Nephron progenitor cell (in vitro differentiated cells): ENCODE measurements around the gene ZBTB22.
"Not testable (repeated sequence)": the region's sequence is repeated elsewhere in the genome, so short reads cannot be mapped to it uniquely, and the experiment has no call there.

Experiments
- DNase-seq: peaks from one replicate; pipeline ENCODE4 v3.0.0; 2021
- H3K27ac Mint-ChIP-seq: 2 replicates; pipeline ENCODE4 v1.8.0; 2021; ENCODE audit warnings: mild to moderate bottlenecking, moderate library complexity, mixed read lengths
- H3K27me3 Mint-ChIP-seq: 2 replicates; pipeline ENCODE4 v1.8.0; 2021; ENCODE audit warnings: mild to moderate bottlenecking, low read depth, mixed read lengths; ENCODE audit not compliant: poor library complexity
- H3K36me3 Mint-ChIP-seq: 2 replicates; pipeline ENCODE4 v1.8.0; 2021; ENCODE audit warnings: low read depth, mixed read lengths
- H3K4me1 Mint-ChIP-seq: 2 replicates; pipeline ENCODE4 v1.8.0; 2021; ENCODE audit warnings: mixed read lengths
- H3K4me3 Mint-ChIP-seq: 2 replicates; pipeline ENCODE4 v1.8.0; 2021; ENCODE audit warnings: mild to moderate bottlenecking, moderate library complexity, mixed read lengths
- H3K9me3 Mint-ChIP-seq: 2 replicates; pipeline ENCODE4 v1.8.0; 2021; ENCODE audit warnings: mild to moderate bottlenecking, moderate library complexity, mixed read lengths
- CTCF ChIP-seq: fragments of 200-600 bp; sonication (generic); IDR thresholded peaks from 2 replicates; pipeline ENCODE4 v1.5.0; 2021; ENCODE audit warnings: antibody characterized with exemption

Gene ZBTB22

DNA sequence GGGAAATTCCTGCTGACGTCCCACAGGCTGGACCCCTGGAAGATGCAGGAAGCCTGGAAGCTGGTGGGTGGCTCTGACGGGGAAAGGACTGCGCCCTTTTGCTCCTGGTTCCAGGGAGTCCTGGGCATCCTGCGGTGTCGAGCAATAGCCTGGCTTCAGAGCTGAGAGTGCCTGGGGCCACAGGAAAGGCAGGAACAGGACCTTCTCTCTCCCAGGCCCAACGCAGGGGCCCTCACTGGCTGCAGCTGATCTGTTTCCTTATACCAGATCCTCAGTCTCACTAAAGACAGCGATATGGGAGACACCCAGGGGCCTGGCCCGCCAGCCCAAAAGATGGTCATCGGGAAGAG lies 39.2 kb downstream of the ZBTB22 start:
- Mint-ChIP-seq H3K36me3 (peaks cover 28% of the 10 kb centered on the region), H3K27me3 (no peaks in the 10 kb centered on the region), H3K4me1 (peaks cover 62% of the 10 kb centered on the region)

GRCh38 chr6:33277663-33278391 lies 39.7 kb downstream of the ZBTB22 start:
- TF ChIP-seq CTCF: no peak
- H3K4me3 Mint-ChIP-seq: peak overlapping the region; percentile 84
- H3K9me3 Mint-ChIP-seq: no peaks in the 10 kb centered on the region
- H3K36me3 Mint-ChIP-seq: peaks cover 34% of the 10 kb centered on the region
- peak overlapping the region; percentile 93 for H3K27ac Mint-ChIP-seq
- peaks cover 67% of the 10 kb centered on the region for H3K4me1 Mint-ChIP-seq
- no peak for DNase-seq
- H3K27me3 Mint-ChIP-seq: no peaks in the 10 kb centered on the region

More for the DNA sequence above, 39.2 kb downstream of the ZBTB22 start:
- Mint-ChIP-seq H3K4me3 (no peak overlapping the region), H3K9me3 (no peaks in the 10 kb centered on the region), H3K27ac (no peak overlapping the region)
- no peak for DNase-seq
- no peak for TF ChIP-seq CTCF

DNA sequence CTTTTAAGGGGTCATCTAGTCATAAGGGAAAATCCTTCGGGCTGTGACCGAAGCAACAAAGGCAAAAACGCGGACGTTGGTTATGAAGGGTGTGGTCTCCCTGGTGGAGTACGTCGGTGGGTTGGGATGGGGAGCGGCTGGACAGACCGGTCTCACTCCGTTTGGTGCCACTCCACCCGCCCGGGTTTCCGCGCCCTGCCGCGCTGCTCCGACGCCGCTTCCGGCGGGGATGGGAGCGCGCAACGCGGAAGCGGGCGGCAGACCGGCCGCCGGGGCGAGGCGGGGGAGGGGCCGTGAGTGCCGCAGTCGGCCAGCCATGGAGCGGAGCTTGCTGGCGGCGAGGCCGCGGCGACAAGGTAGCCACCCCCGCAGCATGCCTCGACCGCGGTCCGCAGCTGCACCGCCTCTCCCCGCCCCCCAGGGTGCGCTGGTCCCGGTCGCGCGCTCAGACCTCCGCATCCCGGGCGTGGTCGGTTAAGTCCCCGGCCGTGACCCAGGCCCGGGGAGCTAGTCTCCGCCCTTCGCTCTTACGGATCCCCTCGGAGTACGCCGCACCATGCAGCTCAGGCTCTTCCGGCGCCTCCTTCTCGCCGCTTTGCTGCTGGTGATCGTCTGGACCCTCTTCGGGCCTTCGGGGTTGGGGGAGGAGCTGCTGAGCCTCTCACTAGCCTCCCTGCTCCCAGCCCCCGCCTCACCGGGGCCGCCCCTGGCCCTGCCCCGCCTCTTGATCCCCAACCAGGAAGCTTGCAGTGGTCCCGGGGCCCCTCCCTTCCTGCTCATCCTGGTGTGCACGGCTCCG lies 40.5 kb downstream of the ZBTB22 start, which contains the start of gene B3GALT4:
Gene B3GALT4, plus strand, starts transcription at position 260 of the 799 bp plus-strand sequence. Its CDS starts 297 bp downstream, at position 557.
- no peaks in the 10 kb centered on the region for H3K27me3 Mint-ChIP-seq
- peak within 1 kb of the TSS; percentile 95 for H3K27ac Mint-ChIP-seq
- peaks cover 74% of the 10 kb centered on the region for H3K4me1 Mint-ChIP-seq
- H3K36me3 Mint-ChIP-seq: peaks cover 40% of the 10 kb centered on the region
- TF ChIP-seq CTCF: peak; percentile 68
- peak within 1 kb of the TSS; percentile 96 for H3K4me3 Mint-ChIP-seq
- DNase-seq: peak; percentile 87
- no peaks in the 10 kb centered on the region for H3K9me3 Mint-ChIP-seq

DNA sequence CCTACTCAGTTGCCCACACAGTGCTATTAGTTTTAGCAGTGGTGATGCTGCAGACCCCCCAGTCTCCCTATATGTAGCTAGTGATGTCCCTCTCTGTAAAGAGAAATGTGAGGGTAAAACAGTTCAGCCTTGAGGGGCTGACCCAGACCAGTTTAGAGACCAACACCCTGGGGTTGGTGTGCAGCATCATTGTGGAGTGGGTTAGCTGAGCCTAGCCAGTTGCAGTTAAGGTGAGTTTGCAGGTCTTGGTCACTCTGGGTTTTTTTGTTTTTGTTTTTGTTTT lies 41.0 kb downstream of the ZBTB22 start:
- DNase-seq: no peak
- H3K4me1 Mint-ChIP-seq: peaks cover 77% of the 10 kb centered on the region
- no peak for TF ChIP-seq CTCF
- no peaks in the 10 kb centered on the region for H3K27me3 Mint-ChIP-seq
- peak overlapping the region; percentile 95 for H3K27ac Mint-ChIP-seq
- H3K9me3 Mint-ChIP-seq: no peaks in the 10 kb centered on the region
- peaks cover 40% of the 10 kb centered on the region for H3K36me3 Mint-ChIP-seq
- H3K4me3 Mint-ChIP-seq: peak overlapping the region; percentile 96

GRCh38 chr6:33275795-33276580 lies 41.6 kb downstream of the ZBTB22 start:
- H3K27me3 Mint-ChIP-seq, H3K9me3 Mint-ChIP-seq, DNase-seq: not testable (repeated sequence)
- Mint-ChIP-seq H3K4me3 (peak overlapping the region; percentile 96), H3K4me1 (peaks cover 78% of the 10 kb centered on the region), H3K36me3 (peaks cover 40% of the 10 kb centered on the region), H3K27ac (peak overlapping the region; percentile 95)
